HG02885 (cell line): ENCODE data around the gene C17orf100.
A peak's percentile ranks its signal among the peaks of the same experiment; 100 is the strongest.
"Not testable (repeated sequence)": the region's sequence is repeated elsewhere in the genome, so short reads cannot be mapped to it uniquely, and the experiment has no call there.

Experiments used
- ATAC-seq: cut with Tn5 transposase; IDR thresholded peaks from one replicate; pipeline ENCODE4 v1.9.1; 2021; ENCODE audit warnings: mild to moderate bottlenecking; ENCODE audit not compliant: unreplicated experiment, poor library complexity

Gene C17orf100

DNA sequence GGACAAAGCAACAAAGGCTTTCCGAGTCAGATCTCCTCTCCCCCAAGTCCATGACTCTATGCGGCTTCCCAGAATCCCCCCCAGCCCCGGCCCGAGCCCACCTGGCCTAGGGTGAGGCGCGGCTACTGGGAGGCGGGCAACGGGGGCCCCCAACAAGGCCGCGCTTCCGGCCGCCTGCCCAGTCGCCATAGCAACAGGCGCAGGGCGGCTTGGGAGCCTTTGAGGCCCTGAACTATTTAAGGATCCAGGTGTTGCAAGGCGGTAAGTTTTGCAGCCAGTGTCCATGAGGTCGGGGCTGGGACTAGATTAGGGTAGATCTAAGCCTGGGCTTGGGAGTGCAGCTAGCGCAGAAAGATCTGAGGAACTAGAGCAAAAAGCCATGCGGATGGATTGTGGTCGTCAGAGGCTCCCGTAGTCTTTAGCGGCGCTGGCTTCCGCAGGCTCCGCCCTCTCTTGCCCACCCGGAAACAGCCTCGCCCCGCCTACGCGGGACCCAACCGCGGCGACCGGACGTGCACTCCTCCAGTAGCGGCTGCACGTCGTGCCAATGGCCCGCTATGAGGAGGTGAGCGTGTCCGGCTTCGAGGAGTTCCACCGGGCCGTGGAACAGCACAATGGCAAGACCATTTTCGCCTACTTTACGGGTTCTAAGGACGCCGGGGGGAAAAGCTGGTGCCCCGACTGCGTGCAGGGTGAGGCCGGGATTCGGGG lies 10.9 kb upstream of the C17orf100 start, which contains the start of the genes KIAA0753 and TXNDC17:
TSS of gene KIAA0753 (minus strand) at position 176 of the 711 bp plus-strand sequence. CDS start 5,608 bp downstream, outside the sequence.
TSS of gene TXNDC17 (plus strand) at position 525 of the 711 bp plus-strand sequence. CDS start at position 548, 23 bp downstream.
- peak; percentile 86 for ATAC-seq

DNA sequence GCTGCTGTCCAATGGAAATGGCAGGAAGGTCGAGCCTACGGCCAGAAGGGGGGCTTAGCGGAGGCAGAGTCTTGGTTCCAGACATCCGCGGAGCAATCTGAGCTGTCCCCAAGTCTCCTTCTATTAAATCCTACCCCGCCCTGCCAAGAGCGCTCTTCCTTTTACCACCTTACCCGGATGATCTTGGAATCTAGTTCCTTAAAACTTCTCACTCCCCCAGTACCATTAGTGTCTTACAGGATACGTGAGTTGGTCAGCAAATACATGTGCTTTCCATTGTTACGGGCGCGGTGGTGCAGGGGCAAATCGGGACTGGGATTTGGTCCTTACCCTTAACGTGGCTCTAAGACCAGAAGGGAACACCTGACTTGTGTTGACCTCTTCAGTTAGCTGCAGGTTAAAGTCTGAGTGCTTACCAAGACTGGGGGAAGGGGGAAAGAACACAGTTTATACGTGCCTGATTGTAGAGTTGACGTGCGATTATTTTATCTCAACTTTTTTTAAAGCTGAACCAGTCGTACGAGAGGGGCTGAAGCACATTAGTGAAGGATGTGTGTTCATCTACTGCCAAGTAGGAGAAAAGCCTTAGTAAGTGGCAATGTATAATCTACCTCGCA lies 10.2 kb upstream of the C17orf100 start:
- ATAC-seq, result no peak

DNA sequence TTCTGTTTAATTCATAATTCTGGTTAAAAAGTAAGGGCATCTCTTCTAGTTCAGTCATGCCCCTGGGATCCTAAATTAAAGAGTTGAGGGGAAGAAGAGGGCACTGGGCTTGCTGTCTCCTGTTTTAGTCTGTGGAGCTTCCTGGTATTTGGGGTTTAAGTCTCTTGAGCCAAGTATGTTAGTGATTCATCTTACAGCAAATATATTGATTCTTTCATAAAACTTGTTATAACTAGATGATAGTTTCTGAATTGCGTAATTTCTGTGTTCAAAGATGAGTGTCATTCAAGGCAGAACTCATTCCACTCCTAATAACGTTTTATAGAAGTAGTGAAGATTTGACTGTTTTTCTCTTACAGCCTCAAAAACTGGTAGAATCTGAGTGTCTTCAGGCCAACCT lies 9.0 kb upstream of the C17orf100 start:
- no peak for ATAC-seq

DNA sequence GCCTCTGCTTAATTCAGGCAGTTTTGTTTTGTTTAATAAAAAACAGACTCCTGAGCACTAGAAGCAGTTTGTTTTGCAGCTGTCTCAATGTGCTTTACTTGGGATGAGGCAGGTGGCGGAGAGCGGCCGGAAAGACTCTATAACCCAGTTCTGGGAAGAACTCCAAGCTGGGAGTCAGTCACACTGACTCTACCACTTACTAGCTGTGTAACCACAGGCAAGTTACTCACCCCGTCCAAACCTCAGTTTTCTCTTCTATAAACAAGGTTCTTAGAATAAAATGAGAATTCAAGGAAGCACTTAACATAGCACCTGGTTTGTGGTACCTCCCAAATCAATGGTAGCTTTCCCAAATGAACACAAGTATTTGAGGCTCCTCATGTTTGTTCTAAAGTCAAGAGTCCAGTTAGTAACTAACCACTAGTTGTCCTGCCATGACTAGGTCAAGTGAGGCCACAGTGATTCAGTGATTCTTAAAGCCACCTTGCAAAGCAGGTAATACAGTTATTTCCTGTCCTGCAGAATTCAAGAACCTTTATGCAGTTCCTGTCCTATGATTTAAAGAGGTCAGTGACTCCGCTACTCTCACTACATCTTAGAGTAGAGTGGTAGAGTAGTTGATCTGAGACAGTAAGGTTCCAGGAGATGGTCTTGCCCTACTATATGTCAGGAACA lies 8.0 kb upstream of the C17orf100 start:
- ATAC-seq, result no peak

DNA sequence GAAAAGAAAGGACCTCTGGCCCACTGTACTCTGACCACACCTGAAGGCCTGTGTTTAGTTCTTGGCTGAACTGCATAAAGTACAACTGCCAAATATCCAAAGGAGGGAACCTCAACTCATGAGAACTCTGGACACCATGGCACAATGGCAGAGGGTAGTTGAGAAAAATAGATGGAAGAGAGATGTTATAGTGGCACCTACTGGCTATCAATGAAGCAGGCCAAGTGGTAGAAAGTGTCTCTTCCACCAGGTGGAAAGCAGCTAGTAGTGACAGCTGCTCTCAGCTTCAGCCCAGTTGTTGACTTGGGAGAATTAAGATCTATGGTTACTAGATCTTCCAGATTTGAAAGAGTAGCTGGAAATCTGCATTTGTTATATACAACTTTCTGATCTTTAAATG lies 3.4 kb upstream of the C17orf100 start:
- ATAC-seq, result no peak

- ATAC-seq, result peak; percentile 13
These were observed 424 bp downstream of the C17orf100 start for GRCh38 chr17:6651919-6652452.

DNA sequence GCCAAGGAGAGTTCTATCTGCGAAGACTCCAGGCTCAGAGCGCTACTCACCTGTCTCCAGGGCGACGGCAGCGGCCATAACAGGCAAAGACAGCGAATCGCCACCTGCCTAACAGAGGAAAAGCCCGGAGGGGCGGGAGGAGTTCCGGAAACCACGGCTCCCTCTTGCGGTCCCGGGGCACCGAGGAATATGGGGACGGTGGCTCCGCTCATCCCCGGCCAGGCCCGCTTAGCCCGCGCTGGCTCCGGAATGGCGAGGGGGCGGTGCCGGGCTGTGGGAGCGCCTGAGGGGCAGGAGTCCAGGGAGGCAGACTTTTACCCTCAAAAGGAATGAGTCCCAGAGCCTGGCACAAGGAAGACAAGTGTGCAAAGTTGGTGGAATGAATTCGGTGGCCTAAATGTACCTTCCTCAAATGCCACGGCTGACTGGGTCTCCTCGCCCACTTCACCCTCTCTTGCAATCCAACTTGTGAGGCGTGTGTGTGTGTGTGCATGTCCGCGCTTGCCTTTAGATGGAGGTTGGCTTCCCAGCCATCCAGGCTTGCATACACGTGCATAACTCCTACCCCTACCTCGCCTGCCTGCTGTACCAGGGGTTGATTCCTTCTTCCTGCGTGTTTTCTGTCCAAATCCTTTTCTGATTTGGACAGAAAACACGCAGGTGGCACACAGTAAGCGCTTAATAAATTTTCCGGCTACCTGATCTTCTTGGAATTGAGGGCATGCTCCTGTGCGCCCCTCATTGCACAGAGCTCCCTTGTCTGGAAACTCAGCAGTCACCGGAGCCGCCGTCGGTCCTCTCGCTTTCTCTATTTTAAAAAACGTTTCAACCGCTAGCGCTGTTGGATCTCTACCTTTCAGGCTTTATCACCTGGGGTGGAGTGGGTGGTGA lies 3.5 kb downstream of the C17orf100 start:
- no peak for ATAC-seq

DNA sequence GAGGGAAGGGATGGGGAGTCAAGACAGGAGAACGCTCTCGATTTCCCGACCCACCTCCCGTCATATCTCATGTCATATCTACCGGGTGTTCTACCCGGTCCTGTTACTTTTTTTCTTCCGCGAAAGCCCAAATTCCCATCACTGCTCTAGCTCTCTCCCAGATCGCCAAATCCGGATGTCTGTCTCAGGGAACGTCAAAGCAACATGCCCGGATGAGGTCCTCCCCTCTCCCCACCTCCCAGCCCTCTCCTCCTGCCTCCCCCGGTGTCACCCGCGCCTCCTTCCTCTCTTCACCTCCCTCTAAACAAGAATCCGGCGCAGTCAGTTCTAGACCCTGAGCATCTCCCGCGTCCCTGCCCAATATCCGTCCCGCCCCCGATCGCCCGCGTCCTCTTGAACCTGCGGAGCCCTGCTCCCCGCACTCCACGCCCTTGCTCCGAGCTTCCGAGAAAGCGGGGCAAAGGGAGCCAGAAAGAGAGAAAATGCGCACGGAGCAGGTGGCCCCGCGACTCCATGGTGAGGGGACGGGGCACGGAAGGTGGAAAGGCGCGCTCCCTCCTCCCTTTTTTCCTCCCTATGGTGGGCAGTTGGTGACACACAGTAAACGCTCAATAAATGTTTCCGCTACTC lies 4.3 kb downstream of the C17orf100 start:
- ATAC-seq, result not testable (repeated sequence)

DNA sequence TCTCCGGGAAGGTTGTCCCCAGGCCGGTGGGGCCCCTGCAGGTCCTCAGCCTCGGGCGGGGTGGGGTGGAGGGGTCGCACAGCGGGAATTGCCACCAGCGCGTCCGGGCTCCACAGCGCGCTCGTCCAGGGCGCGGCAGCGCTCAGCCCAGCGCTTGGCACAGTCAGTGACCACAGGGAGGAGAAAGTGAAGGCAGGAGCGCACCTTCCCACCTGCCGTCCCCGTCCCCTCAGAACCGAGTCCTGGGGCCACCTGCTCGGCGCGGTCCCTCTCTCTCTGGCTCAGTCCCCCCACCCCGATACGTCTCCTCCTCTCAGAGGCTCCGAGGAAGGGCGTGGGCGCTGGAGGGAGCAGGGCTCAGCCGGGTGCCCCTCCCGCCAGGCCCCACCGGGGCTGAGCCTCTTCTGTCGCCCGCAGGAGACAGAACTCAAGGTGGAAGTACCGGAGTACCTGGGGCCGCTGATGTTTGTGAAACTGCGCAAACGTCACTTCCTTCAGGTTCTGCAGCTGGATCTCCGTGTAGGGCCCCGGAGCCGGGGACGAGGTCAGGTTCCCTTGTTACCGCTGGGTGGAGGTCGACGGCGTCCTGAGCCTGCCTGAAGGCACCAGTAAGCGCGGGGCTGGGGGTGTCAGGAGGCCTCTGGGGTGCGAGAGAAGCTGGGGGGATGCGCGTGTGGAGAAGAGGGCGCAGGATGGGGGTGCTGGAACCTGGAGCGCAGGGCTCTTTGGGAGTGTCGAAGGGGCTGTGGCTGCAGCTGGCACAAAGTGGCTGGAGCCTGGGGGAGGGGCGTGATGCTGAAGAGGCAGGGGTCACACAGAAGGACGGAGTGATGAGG lies 5.5 kb downstream of the C17orf100 start:
- ATAC-seq, result not testable (repeated sequence)

DNA sequence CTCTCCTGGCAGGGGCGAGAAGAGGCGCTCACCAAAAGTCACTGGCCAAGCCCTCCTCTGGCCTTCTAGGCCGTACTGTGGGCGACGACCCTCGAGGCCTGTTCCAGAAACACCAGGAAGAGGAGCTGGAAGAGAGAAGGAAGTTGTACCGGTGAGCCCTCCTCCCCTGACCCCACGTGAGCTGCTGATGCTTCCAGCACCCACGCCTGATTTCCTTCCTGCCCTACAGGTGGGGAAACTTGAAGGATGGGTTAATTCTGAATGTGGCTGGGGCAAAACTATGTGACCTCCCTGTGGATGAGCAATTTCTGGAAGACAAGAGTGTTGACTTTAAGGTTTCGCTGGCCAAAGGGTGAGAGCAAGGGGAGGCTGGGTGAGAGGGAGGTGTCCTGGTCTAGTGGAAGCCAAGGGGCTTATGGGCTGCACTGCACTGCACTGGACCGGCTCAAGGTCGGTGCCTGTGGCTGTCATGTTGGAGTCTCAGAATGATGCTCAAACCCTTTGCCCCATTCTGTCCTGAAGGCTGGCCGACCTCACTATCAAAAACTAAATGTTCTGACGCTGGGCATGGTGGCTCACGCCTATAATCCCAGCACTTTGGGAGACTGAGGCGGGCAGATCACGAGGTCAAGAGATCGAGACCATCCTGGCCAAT lies 6.2 kb downstream of the C17orf100 start:
- no peak for ATAC-seq

DNA sequence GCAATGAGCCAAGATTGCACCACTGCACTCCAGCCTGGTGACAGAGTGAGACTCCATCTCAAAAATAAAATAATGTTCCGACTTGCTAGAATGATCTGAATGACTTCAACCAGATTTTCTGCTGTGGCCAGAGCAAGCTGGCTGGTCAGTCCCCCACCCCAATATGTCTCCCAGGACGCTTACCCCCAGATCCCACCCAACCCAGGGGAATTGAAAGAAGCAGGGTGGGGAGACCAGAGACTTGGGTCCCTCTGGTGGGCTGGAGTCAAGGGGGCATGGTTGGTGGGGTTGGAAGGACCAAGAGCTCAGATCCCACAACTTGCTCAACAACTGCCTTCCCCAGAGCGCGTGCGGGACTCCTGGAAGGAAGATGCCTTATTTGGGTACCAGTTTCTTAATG lies 6.8 kb downstream of the C17orf100 start:
- ATAC-seq, result not testable (repeated sequence)

DNA sequence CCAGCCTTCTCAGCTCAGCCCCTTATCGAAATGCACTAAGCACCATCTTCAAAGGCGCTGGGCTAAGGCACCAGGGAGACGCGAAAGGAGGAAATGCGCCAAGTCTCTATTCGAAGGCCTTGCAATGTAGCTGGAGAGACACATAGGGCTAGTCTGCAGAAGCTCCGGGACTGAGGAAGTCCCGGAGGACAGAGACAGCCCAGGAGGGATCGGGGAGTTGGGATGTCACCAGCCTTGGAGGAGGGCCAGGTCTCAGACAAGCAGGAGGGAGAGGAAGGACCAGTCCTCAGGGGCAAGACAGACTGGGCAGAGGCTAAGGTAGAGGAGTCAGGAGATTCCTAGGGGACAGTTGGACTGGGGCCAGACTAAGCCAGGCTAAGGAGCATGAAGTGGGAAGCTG lies 8.5 kb downstream of the C17orf100 start:
- no peak for ATAC-seq

DNA sequence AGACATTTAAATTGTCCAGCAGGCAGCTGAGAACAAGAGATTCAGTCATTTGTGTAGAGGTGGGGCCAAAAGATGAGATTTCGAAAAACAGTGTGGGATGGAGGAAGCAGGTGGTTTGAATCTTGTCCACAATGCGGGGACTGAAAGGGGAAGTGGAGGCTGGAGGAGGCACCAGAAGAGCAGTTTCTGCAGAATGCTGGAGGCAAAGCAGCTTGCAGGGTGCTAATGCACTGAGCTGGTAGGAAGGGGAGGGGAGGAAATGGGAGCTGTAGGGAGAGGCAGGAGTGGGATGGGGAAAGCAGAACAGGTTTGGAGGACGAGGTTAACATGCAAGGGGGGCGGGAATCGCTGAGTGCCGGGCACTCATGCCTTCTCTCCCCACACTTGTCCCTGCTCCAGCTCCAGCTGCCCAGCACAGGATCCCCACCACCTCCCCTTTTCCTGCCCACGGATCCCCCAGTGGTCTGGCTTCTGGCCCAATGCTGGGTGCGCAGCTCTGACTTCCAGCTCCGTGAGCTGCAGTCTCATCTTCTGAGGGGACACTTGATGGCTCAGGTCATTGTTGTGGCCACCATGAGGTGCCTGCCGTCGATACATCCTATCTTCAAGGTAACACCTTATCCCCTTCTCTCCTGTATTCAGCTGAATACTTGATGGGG lies 9.4 kb downstream of the C17orf100 start:
- peak; percentile 80 for ATAC-seq

GRCh38 chr17:6661464-6661848 lies 9.9 kb downstream of the C17orf100 start:
- ATAC-seq, result no peak

DNA sequence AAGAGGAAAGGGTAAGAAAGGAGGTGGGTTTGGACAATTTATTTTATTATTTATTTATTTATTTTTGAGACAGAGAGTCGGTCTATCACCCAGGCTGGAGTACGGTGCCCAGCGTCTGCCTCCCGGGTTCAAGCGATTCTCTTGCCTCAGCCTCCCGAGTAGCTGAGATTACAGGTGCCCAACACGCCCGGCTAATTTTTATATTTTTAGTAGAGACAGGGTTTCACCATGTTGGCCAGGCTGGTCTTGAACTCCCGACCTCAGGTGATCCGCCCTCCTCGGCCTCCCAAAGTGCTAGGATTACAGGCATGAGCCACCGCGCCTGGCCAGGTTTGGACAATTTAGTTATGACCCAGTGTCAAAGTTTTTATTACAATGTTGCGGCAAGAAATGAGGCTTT lies 11.6 kb downstream of the C17orf100 start:
- not testable (repeated sequence) for ATAC-seq

DNA sequence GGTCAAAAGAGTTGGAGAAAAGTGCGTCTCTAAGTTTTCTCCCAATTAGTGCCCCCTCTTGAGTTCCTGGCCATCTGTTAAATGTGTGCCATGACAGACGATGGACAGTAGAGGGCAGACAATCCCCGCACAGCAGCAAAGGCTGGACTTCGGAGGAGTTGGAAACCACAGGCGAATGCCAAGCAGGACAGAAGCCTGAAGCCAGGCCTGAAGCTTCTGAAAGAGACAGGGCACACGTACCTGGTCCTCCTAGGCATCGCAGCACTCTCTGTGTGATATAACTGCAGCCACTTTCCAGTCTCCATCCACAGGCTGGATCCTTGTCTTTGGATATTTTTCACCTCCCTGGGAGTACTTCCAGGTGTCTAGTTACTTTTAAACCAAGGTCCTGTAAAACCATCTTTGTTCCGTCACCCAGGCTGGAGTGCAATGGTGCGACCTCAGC lies 14.5 kb downstream of the C17orf100 start:
- no peak for ATAC-seq

GRCh38 chr17:6666557-6666956 lies 15.0 kb downstream of the C17orf100 start:
- ATAC-seq, result no peak

DNA sequence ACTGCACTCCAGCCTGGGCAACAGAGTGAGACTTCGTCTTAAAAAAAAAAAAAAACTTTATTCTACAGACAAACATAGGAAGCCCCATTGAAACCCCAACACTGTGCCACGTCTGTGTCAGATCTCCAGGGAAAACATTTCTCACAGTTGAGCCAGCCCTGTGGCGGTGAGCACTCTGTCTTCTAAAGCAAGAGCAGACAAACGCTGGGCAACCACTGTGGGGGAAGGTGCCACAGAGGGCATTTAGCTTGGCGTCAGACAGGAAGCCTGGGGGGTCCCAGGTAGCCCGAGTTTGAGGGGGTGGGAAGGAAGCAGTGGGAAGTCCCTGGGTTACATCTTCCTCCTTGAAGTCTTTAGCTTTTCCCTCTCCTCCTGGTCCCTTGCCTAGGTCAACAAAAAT lies 16.0 kb downstream of the C17orf100 start:
- ATAC-seq, result no peak
